Measurements from ENCODE around the gene SPPL2A.

Gene SPPL2A

DNA sequence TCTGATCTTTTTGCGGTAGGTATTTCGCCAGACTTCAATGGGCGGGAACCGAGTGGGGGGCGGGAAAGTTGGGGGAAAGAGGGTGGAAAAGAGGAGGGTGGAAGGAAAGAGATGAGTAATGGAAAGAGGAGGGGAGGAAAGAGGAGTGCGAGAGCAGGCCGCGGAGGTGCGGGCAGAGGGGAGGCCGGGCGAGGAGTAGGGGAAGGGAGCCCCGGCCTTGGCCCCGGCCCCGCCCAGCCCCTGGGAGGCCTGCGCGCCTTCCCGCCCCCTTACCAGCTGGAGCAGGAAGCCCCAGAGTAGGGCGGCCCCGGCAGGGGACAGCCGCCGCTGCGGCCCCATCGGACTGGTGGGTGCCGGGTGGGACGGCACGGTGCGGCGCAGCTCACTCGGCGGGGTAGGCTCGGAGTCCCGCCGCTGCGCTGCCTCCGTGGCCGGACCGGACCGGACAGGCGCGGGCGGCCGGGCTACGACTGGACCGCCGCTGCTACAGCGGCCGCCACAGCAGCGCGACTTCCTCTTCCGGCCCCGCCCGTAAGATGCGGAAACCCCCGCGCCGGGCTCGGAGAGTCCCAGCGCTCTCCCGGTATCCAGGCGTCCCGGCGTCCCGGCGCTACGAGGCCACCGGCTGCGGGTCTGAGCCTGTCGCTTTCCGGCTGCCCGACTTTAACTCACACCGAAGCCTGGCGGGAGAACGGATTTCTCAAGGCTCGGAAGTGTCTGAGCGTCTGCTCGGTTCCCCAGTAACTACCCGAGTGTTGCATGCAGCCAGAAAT, at the start of gene SPPL2A:
Gene SPPL2A, minus strand, starts transcription at position 512 of the 773 bp plus-strand sequence. Its CDS starts 173 bp downstream, at position 339.
- peak; percentile 96 for ATAC-seq

GRCh38 chr15:50814634-50815033, 49.1 kb upstream of the SPPL2A start:
- no peak for TF ChIP-seq ARNTL (CRISPR knock-in tag; IDR thresholded peaks at IDR 0.05; ENCODE audit: borderline replicate concordance, low read depth)
- no peak for TF ChIP-seq RARB (CRISPR knock-in tag; IDR thresholded peaks at IDR 0.05)
- no peak for TF ChIP-seq ZFP30 (CRISPR knock-in tag; IDR thresholded peaks at IDR 0.05)
- ATAC-seq, result no peak

More for the DNA sequence above, at the start of gene SPPL2A:
- TF ChIP-seq ZFP3 (CRISPR knock-in tag; IDR thresholded peaks at IDR 0.05), result peak; percentile 37; the same call in 1 of the 2 replicates
- TF ChIP-seq CSDC2 (CRISPR knock-in tag; IDR thresholded peaks at IDR 0.05), result no peak
- no peak for TF ChIP-seq TCF4 (CRISPR knock-in tag; IDR thresholded peaks at IDR 0.05; ENCODE audit: borderline replicate concordance)
- TF ChIP-seq, protein P1, sequence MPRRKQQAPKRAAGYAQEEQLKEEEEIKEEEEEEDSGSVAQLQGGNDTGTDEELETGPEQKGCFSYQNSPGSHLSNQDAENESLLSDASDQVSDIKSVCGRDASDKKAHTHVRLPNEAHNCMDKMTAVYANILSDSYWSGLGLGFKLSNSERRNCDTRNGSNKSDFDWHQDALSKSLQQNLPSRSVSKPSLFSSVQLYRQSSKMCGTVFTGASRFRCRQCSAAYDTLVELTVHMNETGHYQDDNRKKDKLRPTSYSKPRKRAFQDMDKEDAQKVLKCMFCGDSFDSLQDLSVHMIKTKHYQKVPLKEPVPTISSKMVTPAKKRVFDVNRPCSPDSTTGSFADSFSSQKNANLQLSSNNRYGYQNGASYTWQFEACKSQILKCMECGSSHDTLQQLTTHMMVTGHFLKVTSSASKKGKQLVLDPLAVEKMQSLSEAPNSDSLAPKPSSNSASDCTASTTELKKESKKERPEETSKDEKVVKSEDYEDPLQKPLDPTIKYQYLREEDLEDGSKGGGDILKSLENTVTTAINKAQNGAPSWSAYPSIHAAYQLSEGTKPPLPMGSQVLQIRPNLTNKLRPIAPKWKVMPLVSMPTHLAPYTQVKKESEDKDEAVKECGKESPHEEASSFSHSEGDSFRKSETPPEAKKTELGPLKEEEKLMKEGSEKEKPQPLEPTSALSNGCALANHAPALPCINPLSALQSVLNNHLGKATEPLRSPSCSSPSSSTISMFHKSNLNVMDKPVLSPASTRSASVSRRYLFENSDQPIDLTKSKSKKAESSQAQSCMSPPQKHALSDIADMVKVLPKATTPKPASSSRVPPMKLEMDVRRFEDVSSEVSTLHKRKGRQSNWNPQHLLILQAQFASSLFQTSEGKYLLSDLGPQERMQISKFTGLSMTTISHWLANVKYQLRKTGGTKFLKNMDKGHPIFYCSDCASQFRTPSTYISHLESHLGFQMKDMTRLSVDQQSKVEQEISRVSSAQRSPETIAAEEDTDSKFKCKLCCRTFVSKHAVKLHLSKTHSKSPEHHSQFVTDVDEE (CRISPR knock-in tag; IDR thresholded peaks at IDR 0.05), result no peak

DNA sequence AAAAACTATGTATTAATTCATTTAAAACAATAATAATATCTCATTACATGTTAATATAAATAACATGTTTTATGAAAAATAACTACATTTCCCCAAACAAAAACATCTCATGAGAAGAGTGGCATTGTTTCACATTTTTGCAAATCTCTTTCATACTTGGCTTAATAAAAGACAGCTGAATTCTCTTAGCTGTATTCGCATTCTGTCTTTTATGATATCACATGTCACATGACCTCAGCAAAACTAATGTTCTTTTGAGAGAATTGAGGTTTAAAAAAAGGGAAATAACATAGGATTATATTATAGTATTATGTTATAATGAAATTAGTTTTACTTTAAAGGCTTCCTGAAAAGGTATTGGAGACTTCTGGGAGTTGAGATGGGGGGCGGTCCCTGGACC, 48.4 kb upstream of the SPPL2A start:
- peak; percentile 53; the same call in 1 of the 3 replicates for ATAC-seq
- TF ChIP-seq, protein P2, sequence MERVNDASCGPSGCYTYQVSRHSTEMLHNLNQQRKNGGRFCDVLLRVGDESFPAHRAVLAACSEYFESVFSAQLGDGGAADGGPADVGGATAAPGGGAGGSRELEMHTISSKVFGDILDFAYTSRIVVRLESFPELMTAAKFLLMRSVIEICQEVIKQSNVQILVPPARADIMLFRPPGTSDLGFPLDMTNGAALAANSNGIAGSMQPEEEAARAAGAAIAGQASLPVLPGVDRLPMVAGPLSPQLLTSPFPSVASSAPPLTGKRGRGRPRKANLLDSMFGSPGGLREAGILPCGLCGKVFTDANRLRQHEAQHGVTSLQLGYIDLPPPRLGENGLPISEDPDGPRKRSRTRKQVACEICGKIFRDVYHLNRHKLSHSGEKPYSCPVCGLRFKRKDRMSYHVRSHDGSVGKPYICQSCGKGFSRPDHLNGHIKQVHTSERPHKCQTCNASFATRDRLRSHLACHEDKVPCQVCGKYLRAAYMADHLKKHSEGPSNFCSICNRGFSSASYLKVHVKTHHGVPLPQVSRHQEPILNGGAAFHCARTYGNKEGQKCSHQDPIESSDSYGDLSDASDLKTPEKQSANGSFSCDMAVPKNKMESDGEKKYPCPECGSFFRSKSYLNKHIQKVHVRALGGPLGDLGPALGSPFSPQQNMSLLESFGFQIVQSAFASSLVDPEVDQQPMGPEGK (CRISPR knock-in tag; IDR thresholded peaks at IDR 0.05; ENCODE audit: borderline replicate concordance), result no peak
- TF ChIP-seq, protein P1 (CRISPR knock-in tag; IDR thresholded peaks at IDR 0.05), result no peak
- TF ChIP-seq BACH2 (CRISPR knock-in tag; IDR thresholded peaks at IDR 0.05; ENCODE audit: borderline replicate concordance), result no peak
- TF ChIP-seq, protein P3, sequence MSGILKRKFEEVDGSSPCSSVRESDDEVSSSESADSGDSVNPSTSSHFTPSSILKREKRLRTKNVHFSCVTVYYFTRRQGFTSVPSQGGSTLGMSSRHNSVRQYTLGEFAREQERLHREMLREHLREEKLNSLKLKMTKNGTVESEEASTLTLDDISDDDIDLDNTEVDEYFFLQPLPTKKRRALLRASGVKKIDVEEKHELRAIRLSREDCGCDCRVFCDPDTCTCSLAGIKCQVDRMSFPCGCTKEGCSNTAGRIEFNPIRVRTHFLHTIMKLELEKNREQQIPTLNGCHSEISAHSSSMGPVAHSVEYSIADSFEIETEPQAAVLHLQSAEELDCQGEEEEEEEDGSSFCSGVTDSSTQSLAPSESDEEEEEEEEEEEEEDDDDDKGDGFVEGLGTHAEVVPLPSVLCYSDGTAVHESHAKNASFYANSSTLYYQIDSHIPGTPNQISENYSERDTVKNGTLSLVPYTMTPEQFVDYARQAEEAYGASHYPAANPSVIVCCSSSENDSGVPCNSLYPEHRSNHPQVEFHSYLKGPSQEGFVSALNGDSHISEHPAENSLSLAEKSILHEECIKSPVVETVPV (CRISPR knock-in tag; IDR thresholded peaks at IDR 0.05), result no peak
- no peak for TF ChIP-seq ZNF70 (CRISPR knock-in tag; IDR thresholded peaks at IDR 0.05)
- TF ChIP-seq PPARA (CRISPR knock-in tag; IDR thresholded peaks at IDR 0.05; ENCODE audit: borderline replicate concordance), result no peak
- TF ChIP-seq, protein P4, sequence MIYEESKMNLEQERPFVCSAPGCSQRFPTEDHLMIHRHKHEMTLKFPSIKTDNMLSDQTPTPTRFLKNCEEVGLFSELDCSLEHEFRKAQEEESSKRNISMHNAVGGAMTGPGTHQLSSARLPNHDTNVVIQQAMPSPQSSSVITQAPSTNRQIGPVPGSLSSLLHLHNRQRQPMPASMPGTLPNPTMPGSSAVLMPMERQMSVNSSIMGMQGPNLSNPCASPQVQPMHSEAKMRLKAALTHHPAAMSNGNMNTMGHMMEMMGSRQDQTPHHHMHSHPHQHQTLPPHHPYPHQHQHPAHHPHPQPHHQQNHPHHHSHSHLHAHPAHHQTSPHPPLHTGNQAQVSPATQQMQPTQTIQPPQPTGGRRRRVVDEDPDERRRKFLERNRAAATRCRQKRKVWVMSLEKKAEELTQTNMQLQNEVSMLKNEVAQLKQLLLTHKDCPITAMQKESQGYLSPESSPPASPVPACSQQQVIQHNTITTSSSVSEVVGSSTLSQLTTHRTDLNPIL (CRISPR knock-in tag; IDR thresholded peaks at IDR 0.05; ENCODE audit: low read depth), result no peak
- no peak for TF ChIP-seq ZFP3 (CRISPR knock-in tag; IDR thresholded peaks at IDR 0.05)
- TF ChIP-seq, protein P5, sequence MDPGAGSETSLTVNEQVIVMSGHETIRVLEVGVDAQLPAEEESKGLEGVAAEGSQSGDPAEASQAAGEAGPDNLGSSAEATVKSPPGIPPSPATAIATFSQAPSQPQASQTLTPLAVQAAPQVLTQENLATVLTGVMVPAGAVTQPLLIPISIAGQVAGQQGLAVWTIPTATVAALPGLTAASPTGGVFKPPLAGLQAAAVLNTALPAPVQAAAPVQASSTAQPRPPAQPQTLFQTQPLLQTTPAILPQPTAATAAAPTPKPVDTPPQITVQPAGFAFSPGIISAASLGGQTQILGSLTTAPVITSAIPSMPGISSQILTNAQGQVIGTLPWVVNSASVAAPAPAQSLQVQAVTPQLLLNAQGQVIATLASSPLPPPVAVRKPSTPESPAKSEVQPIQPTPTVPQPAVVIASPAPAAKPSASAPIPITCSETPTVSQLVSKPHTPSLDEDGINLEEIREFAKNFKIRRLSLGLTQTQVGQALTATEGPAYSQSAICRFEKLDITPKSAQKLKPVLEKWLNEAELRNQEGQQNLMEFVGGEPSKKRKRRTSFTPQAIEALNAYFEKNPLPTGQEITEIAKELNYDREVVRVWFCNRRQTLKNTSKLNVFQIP (CRISPR knock-in tag; IDR thresholded peaks at IDR 0.05; ENCODE audit: borderline replicate concordance, low read depth), result no peak
- TF ChIP-seq OSR1 (CRISPR knock-in tag; IDR thresholded peaks at IDR 0.05), result no peak
- no peak for TF ChIP-seq ESRRG (CRISPR knock-in tag; IDR thresholded peaks at IDR 0.05)
- no peak for TF ChIP-seq ZC3H10 (CRISPR knock-in tag; IDR thresholded peaks at IDR 0.05)
- TF ChIP-seq CSDC2 (CRISPR knock-in tag; IDR thresholded peaks at IDR 0.05), result no peak
- no peak for TF ChIP-seq ZFP30 (CRISPR knock-in tag; IDR thresholded peaks at IDR 0.05)
- no peak for TF ChIP-seq ZNF8 (CRISPR knock-in tag; IDR thresholded peaks at IDR 0.05)
- TF ChIP-seq TCF4 (CRISPR knock-in tag; IDR thresholded peaks at IDR 0.05; ENCODE audit: borderline replicate concordance), result no peak

All from SK-N-SH treated with all-trans-retinoic acid at 6 μM for 48 hours (cell line).